HEK293 (cell line): Measurements from ENCODE around the gene ST6GALNAC6.

ENCODE experiments used
- CTCF ChIA-PET: fragments of 350-600 bp; formaldehyde crosslinking; extraction: SDS; loops from one replicate; lab custom pipeline; 2021; ENCODE audit warnings: antibody characterized with exemption; lab: Yijun Ruan, JAX
- POLR2A ChIA-PET: fragments of 300-600 bp; formaldehyde crosslinking; extraction: SDS; loops from one replicate; lab custom pipeline; 2020; ENCODE audit warnings: antibody characterized with exemption, inconsistent platforms; lab: Yijun Ruan, JAX
- H3K27ac ChIP-seq: fragments of 200-500 bp; sonication (Bioruptor generic); 2 replicates; pipeline ENCODE4 v1.5.1; 2014; ENCODE audit warnings: low read depth, low read length, control low read depth, inconsistent platforms; ENCODE audit errors: extremely low read depth
- H3K36me3 ChIP-seq, 2 experiments: fragments of 200-500 bp in 1 of 2; sonication (Bioruptor generic) in 1 of 2; 1 replicate in 1 of 2; 2 replicates in 1 of 2; pipeline ENCODE4 v1.5.1; 2014 to 2017; ENCODE audit warnings: inconsistent platforms in 2 of 2, low read length in 2 of 2; ENCODE audit not compliant: control insufficient read depth in 2 of 2, insufficient read depth in 1 of 2
- H3K4me1 ChIP-seq: fragments of 200-500 bp; sonication (Bioruptor generic); 2 replicates; pipeline ENCODE4 v1.5.1; 2014; ENCODE audit warnings: mild to moderate bottlenecking, low read length, inconsistent platforms; ENCODE audit not compliant: control insufficient read depth, insufficient read depth
- H3K4me3 ChIP-seq: 2 replicates; pipeline ENCODE4 v1.5.1; 2011; ENCODE audit warnings: low read depth, mild to moderate bottlenecking, control low read depth, low read length, moderate library complexity
- H3K9me3 ChIP-seq: fragments of 200-500 bp; sonication (Bioruptor generic); 2 replicates; pipeline ENCODE4 v1.5.1; 2014; ENCODE audit warnings: low read depth, low read length, inconsistent platforms; ENCODE audit not compliant: control insufficient read depth, insufficient read depth
- KLF8 ChIP-seq: fragments of 450-650 bp; formaldehyde crosslinking; IDR thresholded peaks from 2 replicates; pipeline ENCODE4 v1.5.1; 2016; ENCODE audit warnings: missing biosample characterization, missing genetic modification characterization
- SCRT1 ChIP-seq: fragments of 450-650 bp; formaldehyde crosslinking; IDR thresholded peaks from 2 replicates; pipeline ENCODE4 v1.5.1; 2016; ENCODE audit warnings: missing biosample characterization, missing genetic modification characterization, borderline replicate concordance
- SCRT2 ChIP-seq: fragments of 450-650 bp; formaldehyde crosslinking; IDR thresholded peaks from 2 replicates; pipeline ENCODE4 v1.5.1; 2016; ENCODE audit warnings: missing biosample characterization, missing genetic modification characterization
- SP2 ChIP-seq: fragments of 450-650 bp; formaldehyde crosslinking; IDR thresholded peaks from 2 replicates; pipeline ENCODE4 v1.5.1; 2016; ENCODE audit warnings: missing biosample characterization, missing genetic modification characterization
- ZBTB1 ChIP-seq: fragments of 450-650 bp; formaldehyde crosslinking; IDR thresholded peaks from 2 replicates; pipeline ENCODE4 v1.5.1; 2016; ENCODE audit warnings: missing biosample characterization, missing genetic modification characterization
- ZBTB8A ChIP-seq: fragments of 450-650 bp; formaldehyde crosslinking; IDR thresholded peaks from 2 replicates; pipeline ENCODE4 v1.5.1; 2016; ENCODE audit warnings: missing biosample characterization, missing genetic modification characterization
- ZEB2 ChIP-seq: fragments of 450-650 bp; formaldehyde crosslinking; IDR thresholded peaks from 2 replicates; pipeline ENCODE4 v1.5.1; 2016; ENCODE audit warnings: missing biosample characterization, missing genetic modification characterization
- ZNF10 ChIP-seq: fragments of 450-650 bp; formaldehyde crosslinking; IDR thresholded peaks from 2 replicates; pipeline ENCODE4 v1.5.1; 2017; ENCODE audit warnings: missing biosample characterization, missing genetic modification characterization
- ZNF114 ChIP-seq: fragments of 450-650 bp; formaldehyde crosslinking; IDR thresholded peaks from 2 replicates; pipeline ENCODE4 v1.5.0; 2017; ENCODE audit warnings: missing biosample characterization, missing genetic modification characterization
- ZNF121 ChIP-seq: fragments of 450-650 bp; formaldehyde crosslinking; IDR thresholded peaks from 2 replicates; pipeline ENCODE4 v1.5.1; 2016; ENCODE audit warnings: missing biosample characterization, missing genetic modification characterization
- ZNF174 ChIP-seq: fragments of 450-650 bp; formaldehyde crosslinking; IDR thresholded peaks from 2 replicates; pipeline ENCODE4 v1.5.0; 2017; ENCODE audit warnings: missing biosample characterization, mild to moderate bottlenecking, missing genetic modification characterization
- ZNF2 ChIP-seq: fragments of 450-650 bp; formaldehyde crosslinking; IDR thresholded peaks from 2 replicates; pipeline ENCODE4 v1.5.1; 2016; ENCODE audit warnings: missing biosample characterization, missing genetic modification characterization
- ZNF223 ChIP-seq: fragments of 450-650 bp; formaldehyde crosslinking; IDR thresholded peaks from 2 replicates; pipeline ENCODE4 v1.5.1; 2016; ENCODE audit warnings: missing biosample characterization, missing genetic modification characterization
- ZNF324 ChIP-seq: fragments of 450-650 bp; formaldehyde crosslinking; IDR thresholded peaks from 2 replicates; pipeline ENCODE4 v1.5.1; 2016; ENCODE audit warnings: missing biosample characterization, missing genetic modification characterization
- ZNF654 ChIP-seq: fragments of 450-650 bp; formaldehyde crosslinking; IDR thresholded peaks from 2 replicates; pipeline ENCODE4 v1.5.1; 2016; ENCODE audit warnings: low read depth, missing biosample characterization, missing genetic modification characterization
- ZNF660 ChIP-seq: fragments of 450-650 bp; IDR thresholded peaks from 2 replicates; pipeline ENCODE4 v1.5.1; 2018; ENCODE audit warnings: missing biosample characterization, mild to moderate bottlenecking, missing genetic modification characterization
- ZNF664 ChIP-seq: fragments of 450-650 bp; formaldehyde crosslinking; IDR thresholded peaks from 2 replicates; pipeline ENCODE4 v1.5.1; 2016; ENCODE audit warnings: missing biosample characterization, missing genetic modification characterization
- ZNF777 ChIP-seq: fragments of 450-650 bp; formaldehyde crosslinking; IDR thresholded peaks from 2 replicates; pipeline ENCODE4 v1.5.1; 2017; ENCODE audit warnings: missing biosample characterization, missing genetic modification characterization, borderline replicate concordance
- TF ChIP-seq, protein P1 (sequence below): fragments of 450-650 bp; formaldehyde crosslinking; IDR thresholded peaks from 2 replicates; pipeline ENCODE4 v1.5.1; 2016; ENCODE audit warnings: missing biosample characterization, missing genetic modification characterization, borderline replicate concordance
- TF ChIP-seq, protein P2 (sequence below): fragments of 450-650 bp; formaldehyde crosslinking; IDR thresholded peaks from 2 replicates; pipeline ENCODE4 v1.5.1; 2016; ENCODE audit warnings: missing biosample characterization, missing genetic modification characterization
- TF ChIP-seq, protein P3 (sequence below): fragments of 450-650 bp; formaldehyde crosslinking; IDR thresholded peaks from 2 replicates; pipeline ENCODE4 v1.5.1; 2016; ENCODE audit warnings: missing biosample characterization, missing genetic modification characterization
- TF ChIP-seq, protein P4 (sequence below): fragments of 450-650 bp; formaldehyde crosslinking; IDR thresholded peaks from 2 replicates; pipeline ENCODE4 v1.5.1; 2016; ENCODE audit warnings: missing biosample characterization, missing genetic modification characterization, borderline replicate concordance

The ST6GALNAC6 gene

DNA sequence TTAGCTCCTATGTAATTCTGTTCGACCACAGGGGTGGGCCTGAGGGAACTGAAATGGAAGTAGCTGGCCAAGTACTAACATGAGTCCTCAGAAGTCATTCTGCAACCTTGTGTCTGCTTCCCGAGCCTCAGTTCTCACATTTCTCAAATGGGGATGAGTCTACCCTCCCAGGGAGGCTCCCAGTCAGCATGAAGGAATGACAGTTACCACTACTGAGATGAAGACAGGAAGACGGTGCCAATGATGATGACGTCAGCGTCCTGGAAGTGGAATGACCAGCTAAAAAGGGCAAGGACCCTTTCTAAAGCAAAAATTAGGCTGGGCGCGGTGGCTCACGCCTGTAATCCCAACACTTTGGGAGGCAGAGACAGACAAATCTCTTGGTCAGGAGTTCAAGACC is 24.4 kb upstream of the ST6GALNAC6 start (continued):
- TF ChIP-seq, protein P1, sequence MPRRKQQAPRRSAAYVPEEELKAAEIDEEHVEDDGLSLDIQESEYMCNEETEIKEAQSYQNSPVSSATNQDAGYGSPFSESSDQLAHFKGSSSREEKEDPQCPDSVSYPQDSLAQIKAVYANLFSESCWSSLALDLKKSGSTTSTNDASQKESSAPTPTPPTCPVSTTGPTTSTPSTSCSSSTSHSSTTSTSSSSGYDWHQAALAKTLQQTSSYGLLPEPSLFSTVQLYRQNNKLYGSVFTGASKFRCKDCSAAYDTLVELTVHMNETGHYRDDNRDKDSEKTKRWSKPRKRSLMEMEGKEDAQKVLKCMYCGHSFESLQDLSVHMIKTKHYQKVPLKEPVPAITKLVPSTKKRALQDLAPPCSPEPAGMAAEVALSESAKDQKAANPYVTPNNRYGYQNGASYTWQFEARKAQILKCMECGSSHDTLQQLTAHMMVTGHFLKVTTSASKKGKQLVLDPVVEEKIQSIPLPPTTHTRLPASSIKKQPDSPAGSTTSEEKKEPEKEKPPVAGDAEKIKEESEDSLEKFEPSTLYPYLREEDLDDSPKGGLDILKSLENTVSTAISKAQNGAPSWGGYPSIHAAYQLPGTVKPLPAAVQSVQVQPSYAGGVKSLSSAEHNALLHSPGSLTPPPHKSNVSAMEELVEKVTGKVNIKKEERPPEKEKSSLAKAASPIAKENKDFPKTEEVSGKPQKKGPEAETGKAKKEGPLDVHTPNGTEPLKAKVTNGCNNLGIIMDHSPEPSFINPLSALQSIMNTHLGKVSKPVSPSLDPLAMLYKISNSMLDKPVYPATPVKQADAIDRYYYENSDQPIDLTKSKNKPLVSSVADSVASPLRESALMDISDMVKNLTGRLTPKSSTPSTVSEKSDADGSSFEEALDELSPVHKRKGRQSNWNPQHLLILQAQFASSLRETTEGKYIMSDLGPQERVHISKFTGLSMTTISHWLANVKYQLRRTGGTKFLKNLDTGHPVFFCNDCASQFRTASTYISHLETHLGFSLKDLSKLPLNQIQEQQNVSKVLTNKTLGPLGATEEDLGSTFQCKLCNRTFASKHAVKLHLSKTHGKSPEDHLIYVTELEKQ (tag by site-specific recombination): no peak
- TF ChIP-seq ZNF174 (tag by site-specific recombination) (no peak), ZNF114 (no peak)

DNA sequence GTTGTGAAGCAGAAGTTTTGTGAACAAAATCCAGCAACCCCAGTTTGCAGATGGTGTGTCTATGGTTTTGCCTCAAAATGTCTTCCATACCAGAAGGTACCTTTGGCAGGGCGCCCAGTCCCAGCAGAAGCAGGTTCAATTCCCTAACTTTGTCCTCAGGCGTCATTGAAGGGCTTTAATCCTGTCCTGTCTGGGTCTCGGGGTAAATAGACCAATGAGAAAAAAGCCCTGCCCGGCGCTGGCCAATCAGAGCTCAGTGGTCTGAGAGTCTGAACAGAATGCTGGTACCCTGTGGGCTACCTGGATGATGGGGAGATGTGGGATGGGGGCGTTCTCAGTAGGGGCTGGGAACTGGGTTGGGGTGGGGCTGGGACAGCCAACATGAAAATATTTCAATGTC is 23.6 kb upstream of the ST6GALNAC6 start:
- POLR2A ChIA-PET: no interaction called here

DNA sequence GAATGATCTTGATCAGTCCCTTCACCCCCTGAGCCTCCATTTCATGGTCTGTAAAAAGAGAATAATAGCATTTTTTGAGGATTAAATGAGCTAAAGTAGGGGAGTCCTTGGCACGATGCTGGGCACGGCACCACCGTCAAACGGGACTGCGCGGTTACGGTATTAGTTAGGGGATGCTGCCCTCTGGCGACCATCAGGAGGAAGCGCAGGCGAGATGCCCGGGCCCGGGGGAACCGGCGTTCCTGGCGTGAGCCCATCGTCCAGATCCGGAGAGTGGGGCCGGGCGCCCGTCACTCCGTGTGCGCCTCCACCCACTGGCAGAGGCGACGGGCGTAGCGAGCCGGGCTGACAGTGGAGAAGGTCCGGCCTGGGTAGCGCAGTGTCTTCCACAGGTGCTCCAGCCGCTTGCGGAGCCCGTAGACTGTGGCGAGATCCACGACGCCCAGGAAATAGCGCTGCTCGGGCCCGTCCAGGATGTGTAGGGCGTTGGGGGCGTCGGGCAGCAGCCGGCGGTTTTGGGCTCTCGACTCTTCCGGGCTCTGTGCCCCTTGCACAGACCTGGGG is 22.2 kb upstream of the ST6GALNAC6 start:
- ChIA-PET POLR2A (interaction anchor here (0.9 to 1.7 kb wide), 3 partner anchors 11 to 697 kb away, joined by 3 to 4 read pairs (median 3); partner anchors contain the start of gene TOR2A), CTCF (interaction anchor here (0.5 to 8.6 kb wide), 60 partner anchors 8 to 724 kb away, joined by 3 to 65 read pairs (median 4); partner anchors contain the start of genes AK1, CDK9, PIP5KL1 and PTRH1)
- no peaks in the 10 kb centered on the region for H3K9me3 ChIP-seq
- no peak overlapping the region for H3K4me3 ChIP-seq
- H3K27ac ChIP-seq: no peak overlapping the region
- H3K36me3 ChIP-seq: no peaks in the 10 kb centered on the region
- peaks cover 3% of the 10 kb centered on the region; the same call in 1 of the 2 replicates for H3K4me1 ChIP-seq
- TF ChIP-seq ZEB2 (tag by site-specific recombination) (peak; percentile 54), ZNF777 (tag by site-specific recombination) (no peak), KLF8 (peak; percentile 32; the same call in 1 of the 2 replicates), ZBTB8A (tag by site-specific recombination) (peak; percentile 62), ZNF10 (tag by site-specific recombination) (no peak), ZNF324 (tag by site-specific recombination) (no peak), ZNF664 (tag by site-specific recombination) (no peak), ZNF121 (tag by site-specific recombination) (peak; percentile 51; the same call in 1 of the 2 replicates), ZNF654 (tag by site-specific recombination) (peak; percentile 82), ZNF2 (0 out of 2 replicates have a peak, but pooled peaks have one; percentile 36), SCRT1 (tag by site-specific recombination) (peak; percentile 41; the same call in 1 of the 2 replicates), ZNF660 (tag by site-specific recombination) (0 out of 2 replicates have a peak, but pooled peaks have one; percentile 28), SCRT2 (tag by site-specific recombination) (peak; percentile 62; the same call in 1 of the 2 replicates), ZNF223 (tag by site-specific recombination) (no peak)
- TF ChIP-seq, protein P2, sequence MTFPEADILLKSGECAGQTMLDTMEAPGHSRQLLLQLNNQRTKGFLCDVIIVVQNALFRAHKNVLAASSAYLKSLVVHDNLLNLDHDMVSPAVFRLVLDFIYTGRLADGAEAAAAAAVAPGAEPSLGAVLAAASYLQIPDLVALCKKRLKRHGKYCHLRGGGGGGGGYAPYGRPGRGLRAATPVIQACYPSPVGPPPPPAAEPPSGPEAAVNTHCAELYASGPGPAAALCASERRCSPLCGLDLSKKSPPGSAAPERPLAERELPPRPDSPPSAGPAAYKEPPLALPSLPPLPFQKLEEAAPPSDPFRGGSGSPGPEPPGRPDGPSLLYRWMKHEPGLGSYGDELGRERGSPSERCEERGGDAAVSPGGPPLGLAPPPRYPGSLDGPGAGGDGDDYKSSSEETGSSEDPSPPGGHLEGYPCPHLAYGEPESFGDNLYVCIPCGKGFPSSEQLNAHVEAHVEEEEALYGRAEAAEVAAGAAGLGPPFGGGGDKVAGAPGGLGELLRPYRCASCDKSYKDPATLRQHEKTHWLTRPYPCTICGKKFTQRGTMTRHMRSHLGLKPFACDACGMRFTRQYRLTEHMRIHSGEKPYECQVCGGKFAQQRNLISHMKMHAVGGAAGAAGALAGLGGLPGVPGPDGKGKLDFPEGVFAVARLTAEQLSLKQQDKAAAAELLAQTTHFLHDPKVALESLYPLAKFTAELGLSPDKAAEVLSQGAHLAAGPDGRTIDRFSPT (tag by site-specific recombination): peak; percentile 68

More for the DNA sequence above, 23.6 kb upstream of the ST6GALNAC6 start:
- H3K9me3 ChIP-seq: no peaks in the 10 kb centered on the region
- H3K36me3 ChIP-seq: no peaks in the 10 kb centered on the region
- H3K27ac ChIP-seq: no peak overlapping the region
- no peaks in the 10 kb centered on the region for H3K4me1 ChIP-seq
- H3K4me3 ChIP-seq: no peak overlapping the region
- CTCF ChIA-PET: interaction anchor here (0.5 to 8.6 kb wide), 6 partner anchors 10 to 195 kb away, joined by 3 to 65 read pairs (median 4); partner anchors contain the start of gene TOR2A
- TF ChIP-seq SP2 (tag by site-specific recombination) (peak; percentile 35; the same call in 1 of the 2 replicates), ZBTB1 (tag by site-specific recombination) (no peak)
- TF ChIP-seq, protein P3, sequence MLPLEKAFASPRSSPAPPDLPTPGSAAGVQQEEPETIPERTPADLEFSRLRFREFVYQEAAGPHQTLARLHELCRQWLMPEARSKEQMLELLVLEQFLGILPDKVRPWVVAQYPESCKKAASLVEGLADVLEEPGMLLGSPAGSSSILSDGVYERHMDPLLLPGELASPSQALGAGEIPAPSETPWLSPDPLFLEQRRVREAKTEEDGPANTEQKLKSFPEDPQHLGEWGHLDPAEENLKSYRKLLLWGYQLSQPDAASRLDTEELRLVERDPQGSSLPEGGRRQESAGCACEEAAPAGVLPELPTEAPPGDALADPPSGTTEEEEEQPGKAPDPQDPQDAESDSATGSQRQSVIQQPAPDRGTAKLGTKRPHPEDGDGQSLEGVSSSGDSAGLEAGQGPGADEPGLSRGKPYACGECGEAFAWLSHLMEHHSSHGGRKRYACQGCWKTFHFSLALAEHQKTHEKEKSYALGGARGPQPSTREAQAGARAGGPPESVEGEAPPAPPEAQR (tag by site-specific recombination): no peak
- TF ChIP-seq, protein P4, sequence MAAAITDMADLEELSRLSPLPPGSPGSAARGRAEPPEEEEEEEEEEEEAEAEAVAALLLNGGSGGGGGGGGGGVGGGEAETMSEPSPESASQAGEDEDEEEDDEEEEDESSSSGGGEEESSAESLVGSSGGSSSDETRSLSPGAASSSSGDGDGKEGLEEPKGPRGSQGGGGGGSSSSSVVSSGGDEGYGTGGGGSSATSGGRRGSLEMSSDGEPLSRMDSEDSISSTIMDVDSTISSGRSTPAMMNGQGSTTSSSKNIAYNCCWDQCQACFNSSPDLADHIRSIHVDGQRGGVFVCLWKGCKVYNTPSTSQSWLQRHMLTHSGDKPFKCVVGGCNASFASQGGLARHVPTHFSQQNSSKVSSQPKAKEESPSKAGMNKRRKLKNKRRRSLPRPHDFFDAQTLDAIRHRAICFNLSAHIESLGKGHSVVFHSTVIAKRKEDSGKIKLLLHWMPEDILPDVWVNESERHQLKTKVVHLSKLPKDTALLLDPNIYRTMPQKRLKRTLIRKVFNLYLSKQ (tag by site-specific recombination): no peak
